Activated naive CD4-positive, alpha-beta T cell treated with anti-CD3 and anti-CD28 coated beads for 36 hours (primary cell): Measurements from ENCODE around the gene CDK6. TPM values are rescaled to one million over a fixed set of nuclear protein-coding genes. Genes with fewer than 3 reads are reported as not detected.
"Not testable (repeated sequence)": the region's sequence is repeated elsewhere in the genome, so short reads cannot be mapped to it uniquely, and the experiment has no call there.

Experiments
- CTCF ChIA-PET: fragments of 350-600 bp; sonication (Branson Sonifier 250); formaldehyde crosslinking; loops from one replicate; lab custom pipeline; 2021; ENCODE audit warnings: antibody characterized with exemption; lab: Charles Lee
- DNase-seq: peaks from one replicate; pipeline ENCODE4 v3.0.0-alpha.2; 2020
- H3K27ac Mint-ChIP-seq: one replicate; pipeline ENCODE4 v1.8.0; 2021; ENCODE audit warnings: mild to moderate bottlenecking, mixed read lengths
- H3K27me3 Mint-ChIP-seq: one replicate; pipeline ENCODE4 v1.8.0; 2021; ENCODE audit warnings: low read depth, mixed read lengths
- H3K36me3 Mint-ChIP-seq: one replicate; pipeline ENCODE4 v1.8.0; 2021; ENCODE audit warnings: low read depth, mixed read lengths
- H3K4me1 Mint-ChIP-seq: one replicate; pipeline ENCODE4 v1.8.0; 2021; ENCODE audit warnings: low read depth, mixed read lengths
- H3K4me3 Mint-ChIP-seq: one replicate; pipeline ENCODE4 v1.8.0; 2021; ENCODE audit warnings: mild to moderate bottlenecking, moderate library complexity, mixed read lengths
- H3K9me3 Mint-ChIP-seq: one replicate; pipeline ENCODE4 v1.8.0; 2021; ENCODE audit warnings: mixed read lengths
- intact Hi-C: fragments of 100-400 bp; cut with micrococcal nuclease; formaldehyde crosslinking; loops from one replicate; pipeline ENCODE4 v1.15.1; 2023
- total RNA-seq, 2 experiments: library from RNA; stranded (reverse); gene quantifications; one replicate each; pipeline ENCODE4 v1.2.3, GENCODE V29; 2021

Gene CDK6
- total RNA-seq, 2 experiments from 2014 or later = 99.4 to 101 TPM

DNA sequence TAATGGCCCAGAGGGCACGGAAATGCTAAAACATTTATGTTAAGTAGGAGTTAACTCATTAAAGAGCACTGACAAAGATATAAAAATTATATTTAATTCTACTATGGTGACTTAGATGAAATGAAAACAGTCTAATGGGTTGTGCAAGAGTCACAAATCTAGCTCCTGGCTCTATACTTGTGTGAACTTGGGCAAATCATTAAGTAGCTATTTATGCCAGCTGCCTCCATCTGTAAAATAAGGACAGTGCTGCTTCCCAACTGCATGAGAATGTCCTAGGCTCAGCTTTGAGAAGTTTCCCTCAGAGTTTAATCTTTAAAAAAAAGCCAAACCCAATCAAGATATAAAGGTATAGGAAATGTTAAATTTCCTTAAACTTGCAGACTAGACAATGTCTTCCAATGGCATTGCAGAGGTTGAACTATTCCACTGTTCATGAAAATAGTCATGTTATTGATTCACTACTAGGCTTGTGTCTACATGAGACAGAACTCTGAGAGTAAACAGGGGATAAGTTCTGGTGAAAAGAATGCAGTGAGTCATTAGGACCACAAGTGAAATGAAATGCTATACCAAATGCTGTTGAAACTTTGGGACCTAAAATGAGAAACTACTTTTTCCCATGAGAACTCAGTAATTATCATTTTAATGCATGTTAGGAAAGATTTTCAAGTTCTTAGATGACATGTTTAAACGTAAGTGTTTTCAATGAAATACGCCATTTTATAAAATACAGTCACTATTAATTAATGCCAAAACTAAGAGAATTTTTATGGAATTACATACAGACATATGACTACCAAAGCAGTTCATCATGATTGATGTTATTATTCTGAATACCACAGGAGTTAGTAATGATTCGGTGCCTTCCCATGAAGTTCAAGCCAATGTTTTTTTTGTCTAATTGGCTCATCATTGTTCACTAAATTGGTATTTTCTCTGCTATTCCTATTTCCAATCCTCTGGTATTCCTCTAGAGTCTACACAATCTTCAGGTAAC lies 84.2 kb downstream of the CDK6 start:
- peaks cover 45% of the 10 kb centered on the region for H3K36me3 Mint-ChIP-seq
- DNase-seq = no peak
- intact Hi-C loops = loop anchor here (1.0 kb wide), 1 partner anchor 11 kb away; no protein-coding TSS in a partner anchor
- H3K4me3 Mint-ChIP-seq = no peak overlapping the region
- H3K27ac Mint-ChIP-seq = no peak overlapping the region
- H3K9me3 Mint-ChIP-seq = no peaks in the 10 kb centered on the region
- H3K4me1 Mint-ChIP-seq = peaks cover 68% of the 10 kb centered on the region
- H3K27me3 Mint-ChIP-seq = no peaks in the 10 kb centered on the region
- CTCF ChIA-PET = no interaction called here

DNA sequence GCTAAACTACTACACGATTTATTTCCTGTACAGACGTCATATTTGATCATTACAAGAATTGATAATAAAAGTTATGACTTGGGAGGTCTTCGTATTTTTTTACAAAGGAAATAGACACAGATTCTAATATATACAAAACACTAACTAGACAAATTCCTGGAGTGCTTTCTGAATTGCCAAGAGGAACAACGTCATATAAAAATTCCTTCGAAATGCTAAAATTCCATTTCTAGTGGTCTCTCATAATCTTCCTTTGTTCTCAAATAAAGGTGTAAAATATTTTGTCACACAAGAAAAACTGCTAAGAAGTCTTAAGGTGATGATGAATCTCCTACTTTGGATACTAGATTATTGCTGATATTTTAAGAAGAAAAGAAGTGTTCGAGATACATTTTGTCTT lies 85.4 kb downstream of the CDK6 start:
- no peak overlapping the region for H3K27ac Mint-ChIP-seq
- H3K4me3 Mint-ChIP-seq = no peak overlapping the region
- no peaks in the 10 kb centered on the region for H3K27me3 Mint-ChIP-seq
- intact Hi-C loops = loop anchor here (1.0 kb wide), 1 partner anchor 10 kb away; no protein-coding TSS in a partner anchor
- H3K36me3 Mint-ChIP-seq = peaks cover 42% of the 10 kb centered on the region
- peaks cover 67% of the 10 kb centered on the region for H3K4me1 Mint-ChIP-seq
- H3K9me3 Mint-ChIP-seq = no peaks in the 10 kb centered on the region
- CTCF ChIA-PET = no interaction called here
- DNase-seq = no peak

DNA sequence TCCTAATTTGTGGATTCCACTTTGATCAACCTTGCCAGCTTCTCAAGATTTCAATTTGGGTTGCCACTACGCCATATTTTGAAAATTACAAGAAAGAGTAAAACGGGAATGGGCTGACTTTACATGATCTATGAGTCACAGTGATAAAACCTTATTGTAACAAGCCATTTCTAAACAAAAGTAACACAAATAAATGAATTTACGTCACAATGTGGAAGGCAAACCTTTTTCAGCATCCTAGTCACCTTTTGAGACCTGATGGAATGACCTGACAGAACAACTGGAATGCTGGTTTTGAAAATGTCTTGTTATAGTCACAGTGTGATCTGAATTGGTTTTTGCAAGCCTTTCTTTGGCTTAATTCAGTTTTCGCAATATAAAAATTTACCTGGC lies 85.9 kb downstream of the CDK6 start:
- DNase-seq = no peak
- no peak overlapping the region for H3K27ac Mint-ChIP-seq
- H3K36me3 Mint-ChIP-seq = peaks cover 39% of the 10 kb centered on the region
- intact Hi-C loops = no loop called here
- no peaks in the 10 kb centered on the region for H3K27me3 Mint-ChIP-seq
- CTCF ChIA-PET = no interaction called here
- no peaks in the 10 kb centered on the region for H3K9me3 Mint-ChIP-seq
- H3K4me1 Mint-ChIP-seq = peaks cover 67% of the 10 kb centered on the region
- H3K4me3 Mint-ChIP-seq = no peak overlapping the region

DNA sequence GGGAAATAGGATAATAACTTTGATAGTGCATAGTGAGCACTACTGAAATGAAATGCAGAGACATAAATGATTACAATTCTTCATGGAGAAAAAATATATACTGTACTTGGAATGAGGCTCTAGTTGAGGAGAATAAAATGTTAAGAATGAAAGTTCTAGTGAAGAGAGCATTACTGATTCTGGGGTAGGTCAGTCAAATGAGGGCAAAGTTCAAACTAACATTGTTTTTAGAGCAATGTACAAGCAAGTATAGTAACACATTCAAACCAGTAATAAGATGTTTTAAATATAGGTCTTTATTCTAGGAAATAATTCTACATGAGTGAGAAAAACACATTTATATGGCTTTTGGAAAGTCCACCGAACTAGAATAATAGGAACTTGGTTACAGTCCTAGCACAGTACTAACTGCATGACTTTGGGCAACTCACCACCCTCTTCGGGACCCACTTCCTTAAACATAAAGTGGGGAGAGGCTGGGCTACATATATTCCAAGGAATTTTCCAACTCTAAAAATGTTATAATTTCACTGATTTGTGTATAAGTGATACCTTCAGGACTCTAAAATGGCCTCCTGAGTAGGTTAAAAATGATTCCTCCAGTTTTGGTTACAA lies 86.4 kb downstream of the CDK6 start:
- CTCF ChIA-PET = no interaction called here
- peaks cover 34% of the 10 kb centered on the region for H3K36me3 Mint-ChIP-seq
- intact Hi-C loops = loop anchor here (2.0 kb wide), 1 partner anchor 13 kb away; no protein-coding TSS in a partner anchor
- no peak overlapping the region for H3K4me3 Mint-ChIP-seq
- H3K9me3 Mint-ChIP-seq = no peaks in the 10 kb centered on the region
- peaks cover 62% of the 10 kb centered on the region for H3K4me1 Mint-ChIP-seq
- no peaks in the 10 kb centered on the region for H3K27me3 Mint-ChIP-seq
- H3K27ac Mint-ChIP-seq = no peak overlapping the region
- no peak for DNase-seq

DNA sequence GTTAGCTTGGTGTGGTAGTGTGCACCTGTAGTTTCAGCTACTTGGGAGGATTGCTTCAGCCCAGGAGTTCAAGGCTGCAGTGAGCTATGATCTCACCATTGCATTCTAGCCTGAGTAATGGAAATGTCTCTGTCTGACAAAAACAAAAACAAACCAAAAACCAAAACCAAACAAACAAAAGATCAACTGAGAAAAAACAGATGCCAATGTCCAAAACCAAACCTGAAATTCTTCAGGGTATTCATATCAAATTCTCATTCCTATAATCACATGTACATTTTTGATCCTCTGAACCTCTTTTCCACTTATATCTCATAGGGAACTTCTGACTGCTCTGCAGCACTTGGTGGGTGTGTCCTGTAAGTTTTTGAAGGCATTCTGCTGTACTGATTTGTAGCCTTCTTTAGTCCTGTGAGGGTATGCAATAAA lies 87.0 kb downstream of the CDK6 start:
- Mint-ChIP-seq H3K4me3 (no peak overlapping the region), H3K27ac (no peak overlapping the region)
- CTCF ChIA-PET = no interaction called here

DNA sequence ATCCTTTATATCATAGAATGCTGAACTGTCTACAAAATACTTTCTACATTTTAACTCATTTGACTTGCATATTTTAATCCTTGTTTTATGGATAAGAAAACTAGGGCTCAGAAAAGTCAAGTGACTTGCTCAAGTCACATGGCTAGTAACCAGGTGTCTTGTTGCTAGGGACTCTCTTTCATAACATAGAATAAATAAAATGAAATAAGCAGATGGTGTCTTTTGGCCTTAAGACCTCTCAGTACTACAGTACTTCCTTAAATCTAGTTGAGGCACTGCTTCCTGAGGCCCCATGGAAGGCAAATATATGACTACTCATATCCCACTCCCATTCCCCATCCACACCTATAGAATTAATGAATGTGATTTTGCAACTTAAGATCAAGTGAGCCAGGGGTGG lies 87.9 kb downstream of the CDK6 start:
- Mint-ChIP-seq H3K27ac (no peak overlapping the region), H3K9me3 (no peaks in the 10 kb centered on the region), H3K27me3 (no peaks in the 10 kb centered on the region), H3K36me3 (peaks cover 31% of the 10 kb centered on the region), H3K4me1 (peaks cover 57% of the 10 kb centered on the region), H3K4me3 (no peak overlapping the region)
- DNase-seq = no peak
- intact Hi-C loops = loop anchor here (2.0 kb wide), 1 partner anchor 14 kb away; no protein-coding TSS in a partner anchor
- CTCF ChIA-PET = no interaction called here

More for the DNA sequence above, 87.0 kb downstream of the CDK6 start:
- H3K4me1 Mint-ChIP-seq = peaks cover 57% of the 10 kb centered on the region
- intact Hi-C loops = loop anchor here (2.0 kb wide), 1 partner anchor 13 kb away; no protein-coding TSS in a partner anchor
- no peak for DNase-seq
- peaks cover 31% of the 10 kb centered on the region for H3K36me3 Mint-ChIP-seq
- no peaks in the 10 kb centered on the region for H3K27me3 Mint-ChIP-seq
- no peaks in the 10 kb centered on the region for H3K9me3 Mint-ChIP-seq

DNA sequence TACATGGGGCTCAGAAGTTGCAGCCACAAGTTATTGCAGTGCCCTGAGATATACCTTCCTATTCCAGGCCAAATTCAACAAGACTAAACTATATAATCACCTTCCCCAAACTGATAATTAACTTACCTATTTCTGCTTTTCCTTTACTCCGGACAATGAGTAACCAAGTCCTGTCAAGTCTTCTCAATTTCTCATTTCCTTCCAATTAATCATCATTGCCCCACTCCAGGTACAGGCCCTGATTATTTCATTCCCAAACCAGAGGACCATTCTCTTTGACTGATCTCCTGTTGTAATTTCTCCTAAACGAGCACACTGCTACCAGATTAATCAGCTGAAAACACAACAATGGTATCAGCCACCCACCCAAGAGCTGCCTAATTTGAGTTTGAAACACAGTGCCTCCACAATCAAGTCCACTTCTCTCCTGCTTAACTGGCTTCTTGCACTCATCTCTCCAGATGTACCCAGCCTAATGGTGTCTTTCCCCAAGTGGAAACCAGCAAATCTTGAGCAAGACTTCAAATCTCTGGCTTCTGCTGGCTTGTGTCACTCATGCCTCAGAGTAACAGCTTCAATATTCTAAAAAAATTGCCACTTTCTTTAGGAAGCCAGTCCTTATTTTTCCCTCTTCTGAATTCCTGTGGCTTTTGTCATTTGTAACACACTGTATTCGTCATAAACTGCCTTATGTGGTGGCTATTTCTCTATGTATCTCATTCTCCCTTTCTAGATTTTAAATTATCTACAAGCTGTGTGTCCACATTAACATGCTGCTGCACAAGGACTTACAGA lies 89.1 kb downstream of the CDK6 start:
- Mint-ChIP-seq H3K9me3 (no peaks in the 10 kb centered on the region), H3K4me3 (no peak overlapping the region), H3K27ac (no peak overlapping the region), H3K4me1 (peaks cover 57% of the 10 kb centered on the region), H3K36me3 (peaks cover 32% of the 10 kb centered on the region), H3K27me3 (no peaks in the 10 kb centered on the region)
- intact Hi-C loops = no loop called here
- CTCF ChIA-PET = no interaction called here
- no peak for DNase-seq

DNA sequence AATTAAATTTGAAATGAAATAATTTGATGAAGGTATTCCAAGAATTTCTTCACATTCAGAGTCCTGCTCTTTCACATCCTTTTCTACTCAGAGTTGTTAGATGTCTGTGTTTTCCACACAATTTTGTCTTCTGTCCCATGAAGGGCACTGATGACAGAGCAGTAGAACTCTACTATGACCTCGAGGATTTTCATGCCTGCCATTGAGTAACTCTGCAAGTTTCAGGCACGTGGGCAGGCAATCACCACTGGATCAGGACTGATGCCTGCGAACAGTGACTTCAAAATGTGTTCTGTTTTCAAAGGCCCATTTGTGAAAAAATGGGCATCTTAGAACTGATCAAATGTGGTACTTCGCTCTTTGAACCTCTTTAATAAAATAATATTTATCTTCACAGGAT lies 91.1 kb downstream of the CDK6 start:
- Mint-ChIP-seq H3K27me3 (no peaks in the 10 kb centered on the region), H3K4me1 (peaks cover 56% of the 10 kb centered on the region), H3K27ac (no peak overlapping the region), H3K36me3 (peaks cover 32% of the 10 kb centered on the region), H3K9me3 (peaks cover under 1% of the 10 kb centered on the region), H3K4me3 (no peak overlapping the region)
- CTCF ChIA-PET = no interaction called here
- DNase-seq = no peak
- intact Hi-C loops = no loop called here

DNA sequence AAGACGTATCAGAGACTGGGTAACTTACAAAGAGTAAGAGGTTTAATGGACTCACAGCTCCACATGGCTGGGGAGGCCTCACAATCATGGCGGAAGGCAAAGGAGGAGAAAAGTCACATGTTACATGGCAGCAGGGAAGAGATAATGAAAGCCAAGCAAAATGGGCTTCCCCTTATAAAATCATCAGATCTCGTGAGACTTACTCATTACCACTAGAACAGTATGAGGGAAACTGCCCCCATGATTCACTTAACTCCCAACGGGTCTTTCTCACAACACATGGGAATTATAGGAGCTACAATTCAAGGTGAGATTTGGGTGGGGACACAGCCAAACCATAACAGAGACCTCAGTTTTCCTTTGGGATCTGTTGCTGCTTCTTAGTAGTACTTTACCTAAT lies 92.2 kb downstream of the CDK6 start:
- H3K27ac Mint-ChIP-seq = peak overlapping the region; percentile 20
- H3K9me3 Mint-ChIP-seq, intact Hi-C loops, H3K4me3 Mint-ChIP-seq, DNase-seq, H3K27me3 Mint-ChIP-seq: not testable (repeated sequence)
- peaks cover 58% of the 10 kb centered on the region for H3K4me1 Mint-ChIP-seq
- H3K36me3 Mint-ChIP-seq = peaks cover 30% of the 10 kb centered on the region
- CTCF ChIA-PET = interaction anchor here (0.6 kb wide), 1 partner anchor 31 kb away, joined by 3 read pairs; no protein-coding TSS in a partner anchor

DNA sequence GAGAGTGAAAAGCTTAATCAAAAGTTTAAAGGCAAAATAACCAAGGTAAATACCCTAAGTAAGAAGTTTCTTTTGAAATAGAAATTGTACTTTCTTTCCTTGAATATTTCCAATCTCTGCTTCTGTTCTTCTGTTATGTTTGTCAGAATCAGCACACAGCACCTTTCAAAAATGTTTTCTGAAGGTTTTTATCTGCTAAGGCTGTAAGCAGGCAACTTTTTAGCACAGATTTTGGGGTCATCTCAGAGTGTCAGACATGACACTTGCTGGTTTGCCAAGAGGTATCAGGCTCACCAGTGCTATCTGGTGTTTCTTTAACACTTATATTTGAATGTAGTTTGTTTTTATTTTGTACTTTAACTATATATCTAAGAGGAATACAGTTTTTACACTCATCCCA lies 94.2 kb downstream of the CDK6 start:
- H3K27me3 Mint-ChIP-seq = no peaks in the 10 kb centered on the region
- DNase-seq = no peak
- CTCF ChIA-PET = interaction anchor here (1.1 kb wide), 1 partner anchor 100 kb away, joined by 3 read pairs; no protein-coding TSS in a partner anchor
- H3K27ac Mint-ChIP-seq = no peak overlapping the region
- H3K4me3 Mint-ChIP-seq = no peak overlapping the region
- peaks cover 3% of the 10 kb centered on the region for H3K9me3 Mint-ChIP-seq
- H3K4me1 Mint-ChIP-seq = peaks cover 61% of the 10 kb centered on the region
- intact Hi-C loops = no loop called here
- peaks cover 38% of the 10 kb centered on the region for H3K36me3 Mint-ChIP-seq

DNA sequence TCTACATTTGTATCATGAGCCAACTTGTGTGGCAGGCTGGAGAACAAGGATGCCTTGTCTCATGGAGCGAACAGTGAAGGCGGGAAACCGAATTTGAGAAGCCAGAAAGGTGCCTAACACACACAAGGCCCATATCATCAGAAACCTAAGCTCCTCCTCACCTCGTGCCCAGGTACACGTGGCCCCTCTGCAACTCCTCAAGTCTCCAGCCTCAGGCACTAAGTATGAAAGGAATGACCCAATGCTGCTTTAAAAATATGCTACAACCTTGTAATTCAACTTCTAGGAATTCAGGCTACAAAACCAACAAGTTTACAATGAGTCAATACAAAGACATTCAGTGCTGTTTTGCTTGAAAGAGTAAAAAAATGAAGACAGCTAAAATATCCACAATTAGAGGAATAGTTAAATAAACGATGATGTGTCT lies 95.7 kb downstream of the CDK6 start:
- CTCF ChIA-PET = no interaction called here
- Mint-ChIP-seq H3K9me3 (peaks cover 3% of the 10 kb centered on the region), H3K4me1 (peaks cover 63% of the 10 kb centered on the region)

DNA sequence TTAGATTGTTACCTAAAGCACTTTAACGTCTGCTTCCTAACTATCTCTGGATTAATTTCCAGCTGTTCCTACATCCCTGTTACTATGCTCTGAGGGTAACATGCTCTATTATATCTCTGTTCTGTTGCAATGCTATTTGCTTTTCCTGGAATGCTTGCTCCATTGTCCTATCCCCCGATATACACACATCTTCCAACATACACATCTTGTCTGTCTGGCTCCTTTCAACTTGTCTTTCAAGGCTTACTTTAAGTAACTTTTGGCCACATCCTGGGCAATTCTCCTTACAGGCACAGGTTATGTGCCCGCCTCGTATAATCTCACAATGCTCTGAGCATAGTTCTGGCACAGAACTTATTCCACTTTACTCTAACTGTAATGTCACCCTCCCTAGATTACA lies 96.2 kb downstream of the CDK6 start:
- Mint-ChIP-seq H3K4me1 (peaks cover 60% of the 10 kb centered on the region), H3K9me3 (peaks cover 3% of the 10 kb centered on the region), H3K4me3 (no peak overlapping the region), H3K36me3 (peaks cover 42% of the 10 kb centered on the region), H3K27me3 (no peaks in the 10 kb centered on the region), H3K27ac (peak overlapping the region; percentile 2)
- intact Hi-C loops = no loop called here
- CTCF ChIA-PET = no interaction called here
- no peak for DNase-seq

More for the DNA sequence above, 95.7 kb downstream of the CDK6 start:
- no peak for DNase-seq
- Mint-ChIP-seq H3K36me3 (peaks cover 42% of the 10 kb centered on the region), H3K27me3 (no peaks in the 10 kb centered on the region), H3K4me3 (no peak overlapping the region), H3K27ac (peak overlapping the region; percentile 48)
- intact Hi-C loops = loop anchor here (1.0 kb wide), 1 partner anchor 11 kb away; no protein-coding TSS in a partner anchor
